Keratinocyte (primary cell): ENCODE measurements around the gene RNF123. TPM values are rescaled to one million over a fixed set of nuclear protein-coding genes. Genes with fewer than 3 reads are reported as not detected.

Experiments used
- DNase-seq: peaks from one replicate; pipeline ENCODE4 v3.0.0-alpha.2; 2011; ENCODE audit warnings: low read depth, missing footprints, low spot score
- FAIRE-seq: peaks from 2 replicates; lab custom pipeline; 2011; peaks lifted over from hg19 to GRCh38; lab: Jason Lieb, UNC
- H2AFZ ChIP-seq: 2 replicates; pipeline ENCODE4 v1.6.0; 2012; ENCODE audit warnings: low read length, control low read depth, inconsistent platforms; ENCODE audit not compliant: control insufficient read depth
- H3K27ac ChIP-seq: 2 replicates; pipeline ENCODE4 v1.5.1; 2011; ENCODE audit warnings: low read length; ENCODE audit not compliant: control insufficient read depth, insufficient read depth
- H3K27me3 ChIP-seq: 3 replicates; pipeline ENCODE4 v1.6.0; 2011; ENCODE audit warnings: low read length; ENCODE audit not compliant: control insufficient read depth, insufficient read depth; ENCODE audit errors: extremely low read depth
- H3K36me3 ChIP-seq, 2 experiments: 2 replicates in 1 of 2; 3 replicates in 1 of 2; pipeline ENCODE4 v1.5.1; 2011; ENCODE audit warnings: low read length in 2 of 2, mild to moderate bottlenecking in 1 of 2; ENCODE audit not compliant: control insufficient read depth in 2 of 2, insufficient read depth in 2 of 2; ENCODE audit errors: extremely low read depth in 1 of 2
- H3K4me1 ChIP-seq: 3 replicates; pipeline ENCODE4 v1.5.1; 2011; ENCODE audit warnings: low read length; ENCODE audit not compliant: control insufficient read depth, insufficient read depth; ENCODE audit errors: extremely low read depth
- H3K4me2 ChIP-seq: 3 replicates; pipeline ENCODE4 v1.6.0; 2011; ENCODE audit warnings: low read depth, low read length; ENCODE audit not compliant: control insufficient read depth, insufficient read depth; ENCODE audit errors: extremely low read depth
- H3K4me3 ChIP-seq, 3 experiments: fragments of 200-600 bp in 1 of 3; sonication (generic) in 1 of 3; 2 replicates in 2 of 3; 3 replicates in 1 of 3; pipeline ENCODE4 v1.5.1; 2011 to 2016; ENCODE audit warnings: low read length in 3 of 3, mild to moderate bottlenecking in 3 of 3, control low read depth in 2 of 3, inconsistent platforms in 1 of 3, low read depth in 1 of 3, mixed read lengths in 1 of 3, mixed run types in 1 of 3, moderate library complexity in 1 of 3; ENCODE audit not compliant: control insufficient read depth in 2 of 3, insufficient read depth in 2 of 3; ENCODE audit errors: extremely low read depth in 1 of 3
- H3K79me2 ChIP-seq: 2 replicates; pipeline ENCODE4 v1.6.0; 2012; ENCODE audit warnings: low read length; ENCODE audit not compliant: control insufficient read depth, insufficient read depth
- H3K9ac ChIP-seq: 3 replicates; pipeline ENCODE4 v1.6.0; 2011; ENCODE audit warnings: low read length; ENCODE audit not compliant: control insufficient read depth, insufficient read depth; ENCODE audit errors: extremely low read depth
- H3K9me1 ChIP-seq: 3 replicates; pipeline ENCODE4 v1.6.0; 2011; ENCODE audit warnings: low read length; ENCODE audit not compliant: control insufficient read depth, insufficient read depth; ENCODE audit errors: extremely low read depth
- H3K9me3 ChIP-seq: 2 replicates; pipeline ENCODE4 v1.5.1; 2012; ENCODE audit warnings: low read depth, low read length; ENCODE audit not compliant: control insufficient read depth
- H4K20me1 ChIP-seq: 3 replicates; pipeline ENCODE4 v1.6.0; 2011; ENCODE audit warnings: low read length; ENCODE audit not compliant: control insufficient read depth, insufficient read depth; ENCODE audit errors: extremely low read depth
- EZH2 ChIP-seq: IDR thresholded peaks from one replicate; pipeline ENCODE4 v1.6.1; 2012; ENCODE audit warnings: inconsistent platforms, mild to moderate bottlenecking, low read length, moderate library complexity
- dilution Hi-C: fragments of 300-500 bp; cut with MboI; formaldehyde crosslinking; loops from one replicate; pipeline ENCODE4 v1.7.0; 2020; ENCODE audit warnings: low sequenced_read_pairs; ENCODE audit not compliant: extremely low pct_ligation_motif_present
- polyA plus RNA-seq, 5 experiments: library from polyadenylated mRNA; depleted of rRNA in 3 of 5; stranded (reverse) in 3 of 5; stranded (forward) in 1 of 5; unstranded in 1 of 5; fragments of >200 nt; gene quantifications; 1 replicate in 1 of 5; 2 replicates in 3 of 5; 3 replicates in 1 of 5; pipeline versions ENCODE4 v1.2.1 to v1.2.3, GENCODE V29; 2011 to 2012; ENCODE audit warnings: missing spikeins in 2 of 5, low read depth in 1 of 5, low replicate concordance in 1 of 5
- TF ChIP-seq, protein P1 (sequence below), 3 experiments: IDR thresholded peaks in 1 of 3; conservative IDR thresholded peaks in 1 of 3; optimal IDR thresholded peaks in 1 of 3; 2 replicates in 2 of 3; 3 replicates in 1 of 3; pipeline versions ENCODE3 to v1.5.1; 2011; ENCODE audit warnings: low read length in 3 of 3, mild to moderate bottlenecking in 3 of 3, moderate library complexity in 2 of 3, control low read depth in 1 of 3, inconsistent platforms in 1 of 3; ENCODE audit not compliant: insufficient read depth in 2 of 3; ENCODE audit errors: extremely low read depth in 1 of 3

Gene RNF123
- polyA plus RNA-seq, 1 donor (not counting 4 experiments of a cell fraction or from before 2014, with no cell fraction given), result 18.1 TPM

DNA sequence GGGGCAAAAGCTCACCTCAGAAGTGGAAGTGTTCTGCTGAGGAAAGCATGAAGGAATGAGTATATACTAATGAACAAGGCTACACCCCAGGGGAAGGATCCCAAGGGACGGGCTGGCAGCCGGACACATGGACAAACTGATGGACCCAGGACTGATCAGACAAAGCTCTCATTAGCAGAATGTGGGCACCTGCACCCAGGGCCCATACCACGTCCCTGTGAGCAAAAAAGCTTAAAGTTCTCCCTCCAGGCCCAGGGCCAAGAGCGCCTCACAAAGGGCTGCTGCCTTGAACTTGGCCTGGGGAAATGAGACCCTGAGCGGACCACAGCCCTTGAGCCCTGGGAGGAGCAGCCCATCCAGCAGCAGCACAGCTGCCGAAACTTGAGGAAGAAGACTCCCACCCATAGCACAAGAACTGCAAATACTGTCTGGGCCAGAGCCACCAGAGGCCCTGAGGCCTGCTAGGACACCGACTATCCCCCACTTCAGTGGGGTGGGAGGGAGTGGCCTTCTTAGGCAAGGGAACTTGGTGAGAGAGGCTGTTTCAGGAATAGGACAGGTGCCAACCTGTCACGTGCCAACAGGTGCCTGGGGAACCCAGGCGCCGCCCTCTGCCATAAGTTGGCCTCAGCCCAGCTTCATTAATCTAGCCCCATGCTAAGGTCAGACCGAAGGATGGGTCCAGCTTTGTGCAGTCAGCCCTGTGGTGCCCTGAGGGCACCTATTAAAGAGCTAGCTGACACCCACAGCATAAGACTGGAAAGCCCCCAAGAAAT, 36.7 kb downstream of the RNF123 start:
- no peak overlapping the region for H3K4me3 ChIP-seq
- no peak overlapping the region for H3K9ac ChIP-seq
- TF ChIP-seq EZH2, result no peak
- TF ChIP-seq, protein P1, sequence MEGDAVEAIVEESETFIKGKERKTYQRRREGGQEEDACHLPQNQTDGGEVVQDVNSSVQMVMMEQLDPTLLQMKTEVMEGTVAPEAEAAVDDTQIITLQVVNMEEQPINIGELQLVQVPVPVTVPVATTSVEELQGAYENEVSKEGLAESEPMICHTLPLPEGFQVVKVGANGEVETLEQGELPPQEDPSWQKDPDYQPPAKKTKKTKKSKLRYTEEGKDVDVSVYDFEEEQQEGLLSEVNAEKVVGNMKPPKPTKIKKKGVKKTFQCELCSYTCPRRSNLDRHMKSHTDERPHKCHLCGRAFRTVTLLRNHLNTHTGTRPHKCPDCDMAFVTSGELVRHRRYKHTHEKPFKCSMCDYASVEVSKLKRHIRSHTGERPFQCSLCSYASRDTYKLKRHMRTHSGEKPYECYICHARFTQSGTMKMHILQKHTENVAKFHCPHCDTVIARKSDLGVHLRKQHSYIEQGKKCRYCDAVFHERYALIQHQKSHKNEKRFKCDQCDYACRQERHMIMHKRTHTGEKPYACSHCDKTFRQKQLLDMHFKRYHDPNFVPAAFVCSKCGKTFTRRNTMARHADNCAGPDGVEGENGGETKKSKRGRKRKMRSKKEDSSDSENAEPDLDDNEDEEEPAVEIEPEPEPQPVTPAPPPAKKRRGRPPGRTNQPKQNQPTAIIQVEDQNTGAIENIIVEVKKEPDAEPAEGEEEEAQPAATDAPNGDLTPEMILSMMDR (optimal IDR thresholded peaks at IDR 0.05 in 1 of 3, IDR thresholded peaks at IDR 0.05 in 1 of 3, conservative IDR thresholded peaks at IDR 0.05 in 1 of 3; ENCODE audit: extremely low read depth in 1 of 3, insufficient read depth in 2 of 3, low read length in 3 of 3), result no peak
- DNase-seq (no peak), FAIRE-seq (no peak)
- peaks cover 17% of the 10 kb centered on the region for H3K79me2 ChIP-seq
- no peaks in the 10 kb centered on the region for H4K20me1 ChIP-seq
- H3K9me3 ChIP-seq, result no peaks in the 10 kb centered on the region
- no peaks in the 10 kb centered on the region for H3K27me3 ChIP-seq
- peaks cover 11% of the 10 kb centered on the region for H3K4me1 ChIP-seq
- no peak overlapping the region for H2AFZ ChIP-seq
- H3K9me1 ChIP-seq, result no peaks in the 10 kb centered on the region
- H3K4me2 ChIP-seq, result no peak overlapping the region
- H3K36me3 ChIP-seq, result peaks cover 14 to 24% of the 10 kb centered on the region in 2 experiments
- dilution Hi-C loops, result loop anchor here (25.0 kb wide), 1 partner anchor 136 kb away; the partner anchor contains the start of genes CAMKV and TRAIP
- no peak overlapping the region for H3K27ac ChIP-seq

DNA sequence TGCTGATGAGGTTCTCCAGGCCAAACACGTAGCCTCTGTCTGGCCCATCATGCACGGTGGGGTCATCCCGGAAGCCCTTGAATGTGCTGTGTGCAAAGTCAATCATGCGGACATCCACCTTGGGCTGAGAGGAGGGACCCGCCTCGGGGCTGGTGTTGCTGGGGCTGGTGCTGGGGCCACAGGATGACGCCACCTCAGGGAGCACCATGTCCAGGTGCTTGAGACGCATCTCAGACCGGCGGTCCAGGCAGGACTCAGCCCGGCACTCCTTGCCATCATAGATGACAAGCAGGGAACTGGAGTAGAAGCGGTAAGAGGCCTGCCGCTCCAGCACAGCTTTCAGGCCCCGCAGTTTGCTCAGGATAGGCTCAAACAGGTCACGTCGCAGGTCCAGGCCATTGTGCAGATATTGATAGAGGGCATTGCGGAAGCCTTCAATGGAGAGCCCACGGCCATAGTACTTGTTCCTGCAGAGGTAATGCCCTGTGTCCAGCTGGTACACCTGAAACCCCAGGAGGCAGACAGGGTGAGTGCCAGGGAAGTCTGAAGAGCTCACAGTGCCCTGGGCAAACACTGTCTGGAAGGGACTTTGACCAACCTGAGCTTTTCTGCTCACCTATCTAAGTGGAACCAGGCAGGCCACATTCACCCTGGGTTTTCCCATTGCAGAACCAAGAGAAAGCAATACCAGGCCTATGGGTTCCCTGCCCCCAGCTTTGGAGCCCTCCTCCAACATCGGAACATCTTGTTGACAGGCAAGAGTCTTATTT, 38.0 kb downstream of the RNF123 start:
- dilution Hi-C loops, result loop anchor here (25.0 kb wide), 1 partner anchor 135 kb away; the partner anchor contains the start of genes CAMKV and TRAIP
- no peak overlapping the region for H2AFZ ChIP-seq
- no peak overlapping the region for H3K27ac ChIP-seq
- no peaks in the 10 kb centered on the region for H3K27me3 ChIP-seq
- DNase-seq (no peak), FAIRE-seq (no peak)
- H3K9me3 ChIP-seq, result no peaks in the 10 kb centered on the region
- no peaks in the 10 kb centered on the region for H3K9me1 ChIP-seq
- peaks cover 14% of the 10 kb centered on the region for H3K79me2 ChIP-seq
- peaks cover 12 to 19% of the 10 kb centered on the region in 2 experiments for H3K36me3 ChIP-seq
- H3K4me1 ChIP-seq, result peaks cover 11% of the 10 kb centered on the region
- no peak overlapping the region for H3K4me2 ChIP-seq
- H3K9ac ChIP-seq, result no peak overlapping the region
- TF ChIP-seq, protein P1 (optimal IDR thresholded peaks at IDR 0.05 in 1 of 3, IDR thresholded peaks at IDR 0.05 in 1 of 3, conservative IDR thresholded peaks at IDR 0.05 in 1 of 3; ENCODE audit: extremely low read depth in 1 of 3, insufficient read depth in 2 of 3, low read length in 3 of 3), result no peak
- TF ChIP-seq EZH2, result no peak
- no peak overlapping the region for H3K4me3 ChIP-seq
- H4K20me1 ChIP-seq, result no peaks in the 10 kb centered on the region
